Endodermal cell (in vitro differentiated cells): Measurements from ENCODE around the gene REV3L. TPM values are rescaled to one million over a fixed set of nuclear protein-coding genes. Genes with fewer than 3 reads are reported as not detected.

Experiments used
- DNase-seq: peaks from one replicate; pipeline ENCODE4 v3.0.0-alpha.2; 2017
- H3K27ac ChIP-seq: 2 replicates; pipeline ENCODE4 v1.5.1; 2013; ENCODE audit warnings: mild to moderate bottlenecking, low read depth, low read length, moderate library complexity
- H3K27me3 ChIP-seq: 2 replicates; pipeline ENCODE4 v1.6.1; 2013; ENCODE audit warnings: mild to moderate bottlenecking, low read length, moderate library complexity; ENCODE audit not compliant: insufficient read depth, control insufficient read depth, poor library complexity, severe bottlenecking
- H3K36me3 ChIP-seq: 2 replicates; pipeline ENCODE4 v1.7.0; 2013; ENCODE audit warnings: mild to moderate bottlenecking, low read length, moderate library complexity; ENCODE audit not compliant: control insufficient read depth, insufficient read depth
- H3K4me1 ChIP-seq: one replicate; pipeline ENCODE4 v1.7.0; 2013; ENCODE audit warnings: low read length; ENCODE audit not compliant: control insufficient read depth, insufficient read depth
- H3K4me3 ChIP-seq: 2 replicates; pipeline ENCODE4 v1.5.1; 2013; ENCODE audit warnings: mild to moderate bottlenecking, low read length, moderate library complexity
- H3K9ac ChIP-seq: 2 replicates; pipeline ENCODE4 v1.6.1; 2013; ENCODE audit warnings: mild to moderate bottlenecking, low read length, moderate library complexity; ENCODE audit not compliant: poor library complexity, severe bottlenecking; ENCODE audit errors: extremely low read depth
- H3K9me3 ChIP-seq: 2 replicates; pipeline ENCODE4 v1.6.1; 2013; ENCODE audit warnings: mild to moderate bottlenecking, low read length, moderate library complexity; ENCODE audit not compliant: control insufficient read depth
- H3K27ac Mint-ChIP-seq: 2 replicates; pipeline ENCODE4 v1.8.0; 2020; ENCODE audit warnings: mixed read lengths
- H3K27me3 Mint-ChIP-seq: 2 replicates; pipeline ENCODE4 v1.8.0; 2021; ENCODE audit warnings: mild to moderate bottlenecking, mixed read lengths; ENCODE audit not compliant: insufficient read depth
- H3K36me3 Mint-ChIP-seq: 2 replicates; pipeline ENCODE4 v1.8.0; 2020; ENCODE audit warnings: low read depth, mixed read lengths
- H3K4me1 Mint-ChIP-seq: 2 replicates; pipeline ENCODE4 v1.8.0; 2020; ENCODE audit warnings: mixed read lengths
- H3K4me3 Mint-ChIP-seq: 2 replicates; pipeline ENCODE4 v1.8.0; 2020; ENCODE audit warnings: mild to moderate bottlenecking, moderate library complexity, mixed read lengths
- H3K9me3 Mint-ChIP-seq: 2 replicates; pipeline ENCODE4 v1.8.0; 2020; ENCODE audit warnings: mild to moderate bottlenecking, mixed read lengths
- WGBS, 2 experiments: methylation state at CpG; one replicate each; pipeline versions ENCODE4 v1.1.5 to v1.1.7; 2013; ENCODE audit warnings: missing lambda C conversion rate in 2 of 2, mixed read lengths in 1 of 2; ENCODE audit not compliant: insufficient coverage in 1 of 2, insufficient read length in 1 of 2; 5-methylcytosine and 5-hydroxymethylcytosine counted together
- total RNA-seq, 2 donors: library from RNA; stranded (reverse); fragmentation: NEBNext Ultra II Directional in 1 of 2; extraction: Animal tissue kit (Norgen Biotek cat#: 25700) in 1 of 2; gene quantifications; 2 replicates in 1 of 2; 3 replicates in 1 of 2; pipeline ENCODE4 v1.2.1, GENCODE V29; 2021
- TF ChIP-seq, protein P1 (sequence below): fragments of 200-600 bp; sonication (generic); conservative IDR thresholded peaks from 2 replicates; pipeline ENCODE4 v1.5.0; 2021; ENCODE audit warnings: antibody characterized with exemption, mild to moderate bottlenecking

REV3L gene
- total RNA-seq, 2 donors from 2014 or later: 19.2 to 28.1 TPM

DNA sequence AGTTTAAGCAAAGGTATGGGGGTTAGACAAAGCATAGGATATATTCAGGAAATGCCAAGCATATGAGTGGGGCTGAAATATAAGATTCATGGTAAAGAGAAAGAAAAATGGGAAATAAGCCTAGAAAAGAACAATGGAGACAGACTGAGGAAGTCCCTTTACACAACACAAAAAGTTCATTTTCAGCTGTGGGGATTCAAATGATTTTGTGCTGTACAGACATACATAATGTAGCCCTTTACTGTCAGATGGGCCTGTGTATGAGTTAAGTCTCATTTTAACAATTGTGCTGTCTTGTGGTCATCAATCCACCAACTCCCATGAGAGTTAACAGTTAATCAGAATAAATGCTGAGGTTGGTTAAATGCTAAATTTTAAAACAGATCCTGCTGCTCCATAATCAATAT is 37.2 kb downstream of the REV3L start:
- no peak for DNase-seq
- no peak overlapping the region for H3K9ac ChIP-seq
- TF ChIP-seq, protein P1, sequence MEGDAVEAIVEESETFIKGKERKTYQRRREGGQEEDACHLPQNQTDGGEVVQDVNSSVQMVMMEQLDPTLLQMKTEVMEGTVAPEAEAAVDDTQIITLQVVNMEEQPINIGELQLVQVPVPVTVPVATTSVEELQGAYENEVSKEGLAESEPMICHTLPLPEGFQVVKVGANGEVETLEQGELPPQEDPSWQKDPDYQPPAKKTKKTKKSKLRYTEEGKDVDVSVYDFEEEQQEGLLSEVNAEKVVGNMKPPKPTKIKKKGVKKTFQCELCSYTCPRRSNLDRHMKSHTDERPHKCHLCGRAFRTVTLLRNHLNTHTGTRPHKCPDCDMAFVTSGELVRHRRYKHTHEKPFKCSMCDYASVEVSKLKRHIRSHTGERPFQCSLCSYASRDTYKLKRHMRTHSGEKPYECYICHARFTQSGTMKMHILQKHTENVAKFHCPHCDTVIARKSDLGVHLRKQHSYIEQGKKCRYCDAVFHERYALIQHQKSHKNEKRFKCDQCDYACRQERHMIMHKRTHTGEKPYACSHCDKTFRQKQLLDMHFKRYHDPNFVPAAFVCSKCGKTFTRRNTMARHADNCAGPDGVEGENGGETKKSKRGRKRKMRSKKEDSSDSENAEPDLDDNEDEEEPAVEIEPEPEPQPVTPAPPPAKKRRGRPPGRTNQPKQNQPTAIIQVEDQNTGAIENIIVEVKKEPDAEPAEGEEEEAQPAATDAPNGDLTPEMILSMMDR: no peak
- Mint-ChIP-seq H3K9me3 (no peaks in the 10 kb centered on the region), H3K27me3 (peaks cover 2% of the 10 kb centered on the region), H3K4me1 (peaks cover 16% of the 10 kb centered on the region), H3K4me3 (no peak overlapping the region), H3K27ac (no peak overlapping the region), H3K36me3 (no peaks in the 10 kb centered on the region)
- no peaks in the 10 kb centered on the region for H3K27me3 ChIP-seq
- no peak overlapping the region for H3K4me3 ChIP-seq
- H3K36me3 ChIP-seq: no peaks in the 10 kb centered on the region
- no peaks in the 10 kb centered on the region for H3K9me3 ChIP-seq
- H3K4me1 ChIP-seq: no peaks in the 10 kb centered on the region
- H3K27ac ChIP-seq: no peak overlapping the region

DNA sequence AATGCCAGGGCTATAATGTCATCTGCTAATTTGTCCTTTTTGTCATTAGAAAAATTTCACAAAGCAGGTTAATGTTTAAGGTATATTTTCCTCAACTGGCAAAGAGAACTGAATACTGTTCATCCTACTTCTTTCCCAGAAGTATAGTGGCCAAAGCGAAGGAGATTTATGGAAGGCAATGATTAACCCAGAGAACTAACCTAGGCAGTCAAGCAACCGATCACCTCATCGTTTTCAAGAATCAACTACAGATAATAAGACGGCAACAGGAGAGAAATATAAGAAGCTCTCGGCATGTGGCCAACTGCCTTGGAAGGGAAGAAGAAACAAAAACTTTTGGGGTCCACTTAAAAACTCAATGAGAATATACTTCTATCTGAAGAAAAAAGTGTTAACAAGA is 38.2 kb downstream of the REV3L start:
- peaks cover 14% of the 10 kb centered on the region for H3K4me1 Mint-ChIP-seq

GRCh38 chr6:111441678-111442243 is 41.3 kb downstream of the REV3L start:
- H3K9me3 Mint-ChIP-seq: no peaks in the 10 kb centered on the region
- H3K9me3 ChIP-seq: no peaks in the 10 kb centered on the region
- DNase-seq: no peak
- no peak overlapping the region for H3K9ac ChIP-seq
- no peaks in the 10 kb centered on the region for H3K4me1 ChIP-seq
- no peaks in the 10 kb centered on the region for H3K27me3 Mint-ChIP-seq
- no peaks in the 10 kb centered on the region for H3K36me3 ChIP-seq
- peaks cover 4% of the 10 kb centered on the region for H3K4me1 Mint-ChIP-seq
- 97 to 100% methylated on average over 2 to 5 of the region's 5 CpGs for WGBS, 2 experiments
- H3K27ac Mint-ChIP-seq: no peak overlapping the region
- TF ChIP-seq, protein P1: no peak
- H3K36me3 Mint-ChIP-seq: no peaks in the 10 kb centered on the region
- H3K27ac ChIP-seq: no peak overlapping the region
- no peaks in the 10 kb centered on the region for H3K27me3 ChIP-seq
- no peak overlapping the region for H3K4me3 ChIP-seq
- no peak overlapping the region for H3K4me3 Mint-ChIP-seq

More for the DNA sequence above, 38.2 kb downstream of the REV3L start:
- DNase-seq: no peak
- no peak overlapping the region for H3K4me3 ChIP-seq
- WGBS, 2 experiments: 90 to 97% methylated on average over 4 to 5 of the region's 5 CpGs
- TF ChIP-seq, protein P1: no peak
- H3K27ac ChIP-seq: no peak overlapping the region
- H3K27me3 Mint-ChIP-seq: peaks cover under 1% of the 10 kb centered on the region
- no peaks in the 10 kb centered on the region for H3K36me3 Mint-ChIP-seq
- no peaks in the 10 kb centered on the region for H3K9me3 Mint-ChIP-seq
- H3K9me3 ChIP-seq: no peaks in the 10 kb centered on the region
- H3K4me1 ChIP-seq: no peaks in the 10 kb centered on the region
- no peak overlapping the region for H3K9ac ChIP-seq
- no peaks in the 10 kb centered on the region for H3K27me3 ChIP-seq
- H3K4me3 Mint-ChIP-seq: no peak overlapping the region
- no peaks in the 10 kb centered on the region for H3K36me3 ChIP-seq
- H3K27ac Mint-ChIP-seq: no peak overlapping the region
